HG02759 (cell line): ENCODE data around the gene CYBC1.
A peak's percentile ranks its signal among the peaks of the same experiment; 100 is the strongest.

Source experiments
- ATAC-seq: cut with Tn5 transposase; IDR thresholded peaks from one replicate; pipeline ENCODE4 v1.9.1; 2021; ENCODE audit warnings: mild to moderate bottlenecking, moderate library complexity; ENCODE audit not compliant: unreplicated experiment

CYBC1 gene

GRCh38 chr17:82450357-82451106 is at the start of gene CYBC1:
CYBC1 (minus strand) TSS chr17:82450752; CDS start chr17:82449254, 1,498 bp downstream.
- peak; percentile 69 for ATAC-seq

GRCh38 chr17:82497483-82498405 is 47.2 kb upstream of the CYBC1 start:
- peak; percentile 19 for ATAC-seq

GRCh38 chr17:82496529-82497434 is 46.2 kb upstream of the CYBC1 start:
- peak; percentile 74 for ATAC-seq

- no peak for ATAC-seq
These were observed 45.4 kb upstream of the CYBC1 start for GRCh38 chr17:82495844-82496528.

- ATAC-seq: peak; percentile 66
These were observed 43.9 kb upstream of the CYBC1 start for GRCh38 chr17:82494236-82495055.

- ATAC-seq: no peak
These were observed 42.8 kb upstream of the CYBC1 start for GRCh38 chr17:82493226-82493781.

GRCh38 chr17:82492643-82493225 is 42.2 kb upstream of the CYBC1 start:
- no peak for ATAC-seq

GRCh38 chr17:82491533-82491932 is 41.0 kb upstream of the CYBC1 start:
- no peak for ATAC-seq

- ATAC-seq: no peak
These were observed 40.6 kb upstream of the CYBC1 start for GRCh38 chr17:82491196-82491530.

GRCh38 chr17:82490512-82491195 is 40.1 kb upstream of the CYBC1 start:
- no peak for ATAC-seq

- ATAC-seq: no peak
These were observed 39.4 kb upstream of the CYBC1 start for GRCh38 chr17:82489851-82490511.

GRCh38 chr17:82489117-82489516 is 38.6 kb upstream of the CYBC1 start:
- ATAC-seq: no peak

- no peak for ATAC-seq
These were observed 37.4 kb upstream of the CYBC1 start for GRCh38 chr17:82487910-82488309.

GRCh38 chr17:82486231-82487094 is 35.9 kb upstream of the CYBC1 start:
- no peak for ATAC-seq

GRCh38 chr17:82483836-82484235 is 33.3 kb upstream of the CYBC1 start:
- no peak for ATAC-seq

GRCh38 chr17:82483204-82483660 is 32.7 kb upstream of the CYBC1 start:
- ATAC-seq: no peak

GRCh38 chr17:82480318-82480717 is 29.8 kb upstream of the CYBC1 start:
- ATAC-seq: no peak
